K562 (cell line): Measurements from ENCODE around the gene TNP1. TPM values are rescaled to one million over a fixed set of nuclear protein-coding genes. Genes with fewer than 3 reads are reported as not detected.

Experiments
- HLTF ChIP-seq: fragments of 450-650 bp; IDR thresholded peaks from 2 replicates; pipeline ENCODE4 v1.6.1; 2016
- NONO ChIP-seq, 2 experiments: fragments of 200-400 bp in 1 of 2; fragments of 450-650 bp in 1 of 2; formaldehyde crosslinking in 1 of 2; IDR thresholded peaks; 2 replicates each; pipeline ENCODE4 v1.6.1; 2017; ENCODE audit warnings: low read depth in 2 of 2, mild to moderate bottlenecking in 2 of 2, moderate library complexity in 2 of 2, low read length in 1 of 2
- RNF2 ChIP-seq: sonication (generic); IDR thresholded peaks from 2 replicates; pipeline ENCODE4 v1.6.1; 2016
- ZNF184 ChIP-seq: sonication (generic); formaldehyde crosslinking; IDR thresholded peaks from 2 replicates; pipeline ENCODE4 v1.5.0; 2020; ENCODE audit warnings: missing genetic modification reagents
- ZNF224 ChIP-seq: sonication (generic); formaldehyde crosslinking; IDR thresholded peaks from 2 replicates; pipeline ENCODE4 v1.8.0; 2022; ENCODE audit warnings: mild to moderate bottlenecking, missing genetic modification reagents
- ZNF263 ChIP-seq: sonication (generic); formaldehyde crosslinking; IDR thresholded peaks from 2 replicates; pipeline ENCODE4 v1.8.0; 2022; ENCODE audit warnings: mild to moderate bottlenecking, missing genetic modification reagents, borderline replicate concordance
- polyA plus RNA-seq, 8 experiments: library from polyadenylated mRNA; depleted of rRNA in 4 of 8; stranded (reverse) in 5 of 8; unstranded in 3 of 8; fragments of >200 nt; fragmentation: Nextera tagmentation in 2 of 8; fragmentation: Illumina TruSeq in 1 of 8; extraction: Ambion mirVana in 2 of 8; extraction: Trizol in 1 of 8; gene quantifications; 2 replicates each; pipeline versions ENCODE4 v1.2.1 to v1.2.3, GENCODE V29; 2011 to 2014; ENCODE audit warnings: inconsistent platforms in 1 of 8, missing spikeins in 1 of 8
- total RNA-seq, 7 experiments: library from RNA; depleted of rRNA in 6 of 7; stranded (reverse); fragments of >200 nt in 6 of 7; fragmentation: Illumina TruSeq in 2 of 7; extraction: Trizol in 2 of 7; gene quantifications; 2 replicates each; pipeline versions ENCODE4 v1.2.1 to v1.2.3, GENCODE V29; 2011 to 2021; ENCODE audit warnings: low replicate concordance in 1 of 7
- TF ChIP-seq, protein P1 (sequence below), 2 experiments: fragments of 450-650 bp in 1 of 2; sonication (generic) in 1 of 2; formaldehyde crosslinking in 1 of 2; IDR thresholded peaks; 2 replicates each; pipeline versions ENCODE4 v1.7.1 to v1.9.0; 2016 to 2022; ENCODE audit warnings: inconsistent platforms in 1 of 2, mild to moderate bottlenecking in 1 of 2, missing genetic modification reagents in 1 of 2
- TF ChIP-seq, protein P2 (sequence below): fragments of 450-650 bp; formaldehyde crosslinking; IDR thresholded peaks from 2 replicates; pipeline ENCODE4 v1.4.0; 2020; ENCODE audit warnings: mild to moderate bottlenecking, moderate library complexity
- TF ChIP-seq, protein P3 (sequence below): fragments of 450-650 bp; conservative IDR thresholded peaks from 2 replicates; pipeline ENCODE4 v1.6.1; 2016; ENCODE audit warnings: missing genetic modification characterization, low read depth, mild to moderate bottlenecking, missing compliant biosample characterization, moderate library complexity

The TNP1 gene
- total and polyA plus RNA-seq, 9 of the 15 experiments (the other 6 are each of a cell fraction or from before 2014, with no cell fraction given) = not detected

DNA sequence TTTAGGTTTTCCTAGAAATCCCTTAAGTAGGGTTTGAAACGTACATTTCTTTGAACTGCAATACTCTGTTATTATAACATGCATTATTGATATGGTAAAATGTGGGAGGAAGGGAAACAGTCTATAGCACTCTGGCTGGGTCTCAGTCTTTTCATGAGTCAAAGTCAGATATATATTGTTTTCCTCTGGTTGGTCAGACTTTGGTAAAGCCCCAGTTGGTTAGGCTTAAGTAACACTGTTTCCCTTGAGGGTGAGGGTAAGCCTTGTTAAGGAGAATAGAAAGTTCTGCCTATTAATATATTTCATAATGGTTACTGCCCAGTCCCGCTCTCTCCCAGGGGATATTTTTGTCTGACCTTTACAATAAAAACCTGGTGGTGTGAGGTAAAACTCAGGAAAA is 44.7 kb upstream of the TNP1 start (continued):
- TF ChIP-seq, protein P1, sequence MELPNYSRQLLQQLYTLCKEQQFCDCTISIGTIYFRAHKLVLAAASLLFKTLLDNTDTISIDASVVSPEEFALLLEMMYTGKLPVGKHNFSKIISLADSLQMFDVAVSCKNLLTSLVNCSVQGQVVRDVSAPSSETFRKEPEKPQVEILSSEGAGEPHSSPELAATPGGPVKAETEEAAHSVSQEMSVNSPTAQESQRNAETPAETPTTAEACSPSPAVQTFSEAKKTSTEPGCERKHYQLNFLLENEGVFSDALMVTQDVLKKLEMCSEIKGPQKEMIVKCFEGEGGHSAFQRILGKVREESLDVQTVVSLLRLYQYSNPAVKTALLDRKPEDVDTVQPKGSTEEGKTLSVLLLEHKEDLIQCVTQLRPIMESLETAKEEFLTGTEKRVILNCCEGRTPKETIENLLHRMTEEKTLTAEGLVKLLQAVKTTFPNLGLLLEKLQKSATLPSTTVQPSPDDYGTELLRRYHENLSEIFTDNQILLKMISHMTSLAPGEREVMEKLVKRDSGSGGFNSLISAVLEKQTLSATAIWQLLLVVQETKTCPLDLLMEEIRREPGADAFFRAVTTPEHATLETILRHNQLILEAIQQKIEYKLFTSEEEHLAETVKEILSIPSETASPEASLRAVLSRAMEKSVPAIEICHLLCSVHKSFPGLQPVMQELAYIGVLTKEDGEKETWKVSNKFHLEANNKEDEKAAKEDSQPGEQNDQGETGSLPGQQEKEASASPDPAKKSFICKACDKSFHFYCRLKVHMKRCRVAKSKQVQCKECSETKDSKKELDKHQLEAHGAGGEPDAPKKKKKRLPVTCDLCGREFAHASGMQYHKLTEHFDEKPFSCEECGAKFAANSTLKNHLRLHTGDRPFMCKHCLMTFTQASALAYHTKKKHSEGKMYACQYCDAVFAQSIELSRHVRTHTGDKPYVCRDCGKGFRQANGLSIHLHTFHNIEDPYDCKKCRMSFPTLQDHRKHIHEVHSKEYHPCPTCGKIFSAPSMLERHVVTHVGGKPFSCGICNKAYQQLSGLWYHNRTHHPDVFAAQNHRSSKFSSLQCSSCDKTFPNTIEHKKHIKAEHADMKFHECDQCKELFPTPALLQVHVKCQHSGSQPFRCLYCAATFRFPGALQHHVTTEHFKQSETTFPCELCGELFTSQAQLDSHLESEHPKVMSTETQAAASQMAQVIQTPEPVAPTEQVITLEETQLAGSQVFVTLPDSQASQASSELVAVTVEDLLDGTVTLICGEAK (IDR thresholded peaks at IDR 0.05) = no peak
- TF ChIP-seq, protein P1 (CRISPR knock-in tag; IDR thresholded peaks at IDR 0.05) = no peak
- TF ChIP-seq HLTF = no peak
- TF ChIP-seq ZNF263 = no peak
- TF ChIP-seq, protein P2, sequence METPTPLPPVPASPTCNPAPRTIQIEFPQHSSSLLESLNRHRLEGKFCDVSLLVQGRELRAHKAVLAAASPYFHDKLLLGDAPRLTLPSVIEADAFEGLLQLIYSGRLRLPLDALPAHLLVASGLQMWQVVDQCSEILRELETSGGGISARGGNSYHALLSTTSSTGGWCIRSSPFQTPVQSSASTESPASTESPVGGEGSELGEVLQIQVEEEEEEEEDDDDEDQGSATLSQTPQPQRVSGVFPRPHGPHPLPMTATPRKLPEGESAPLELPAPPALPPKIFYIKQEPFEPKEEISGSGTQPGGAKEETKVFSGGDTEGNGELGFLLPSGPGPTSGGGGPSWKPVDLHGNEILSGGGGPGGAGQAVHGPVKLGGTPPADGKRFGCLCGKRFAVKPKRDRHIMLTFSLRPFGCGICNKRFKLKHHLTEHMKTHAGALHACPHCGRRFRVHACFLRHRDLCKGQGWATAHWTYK (CRISPR knock-in tag) = no peak
- no peak for TF ChIP-seq RNF2
- TF ChIP-seq ZNF224 (CRISPR knock-in tag) = no peak
- TF ChIP-seq, protein P3, sequence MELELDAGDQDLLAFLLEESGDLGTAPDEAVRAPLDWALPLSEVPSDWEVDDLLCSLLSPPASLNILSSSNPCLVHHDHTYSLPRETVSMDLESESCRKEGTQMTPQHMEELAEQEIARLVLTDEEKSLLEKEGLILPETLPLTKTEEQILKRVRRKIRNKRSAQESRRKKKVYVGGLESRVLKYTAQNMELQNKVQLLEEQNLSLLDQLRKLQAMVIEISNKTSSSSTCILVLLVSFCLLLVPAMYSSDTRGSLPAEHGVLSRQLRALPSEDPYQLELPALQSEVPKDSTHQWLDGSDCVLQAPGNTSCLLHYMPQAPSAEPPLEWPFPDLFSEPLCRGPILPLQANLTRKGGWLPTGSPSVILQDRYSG (tag) = no peak
- TF ChIP-seq NONO (IDR thresholded peaks at IDR 0.05; ENCODE audit: low read depth in 2 of 2, low read length in 1 of 2) = no peak
- TF ChIP-seq ZNF184 (CRISPR knock-in tag) = no peak
